Measurements from ENCODE around the gene RRP8.

DNA sequence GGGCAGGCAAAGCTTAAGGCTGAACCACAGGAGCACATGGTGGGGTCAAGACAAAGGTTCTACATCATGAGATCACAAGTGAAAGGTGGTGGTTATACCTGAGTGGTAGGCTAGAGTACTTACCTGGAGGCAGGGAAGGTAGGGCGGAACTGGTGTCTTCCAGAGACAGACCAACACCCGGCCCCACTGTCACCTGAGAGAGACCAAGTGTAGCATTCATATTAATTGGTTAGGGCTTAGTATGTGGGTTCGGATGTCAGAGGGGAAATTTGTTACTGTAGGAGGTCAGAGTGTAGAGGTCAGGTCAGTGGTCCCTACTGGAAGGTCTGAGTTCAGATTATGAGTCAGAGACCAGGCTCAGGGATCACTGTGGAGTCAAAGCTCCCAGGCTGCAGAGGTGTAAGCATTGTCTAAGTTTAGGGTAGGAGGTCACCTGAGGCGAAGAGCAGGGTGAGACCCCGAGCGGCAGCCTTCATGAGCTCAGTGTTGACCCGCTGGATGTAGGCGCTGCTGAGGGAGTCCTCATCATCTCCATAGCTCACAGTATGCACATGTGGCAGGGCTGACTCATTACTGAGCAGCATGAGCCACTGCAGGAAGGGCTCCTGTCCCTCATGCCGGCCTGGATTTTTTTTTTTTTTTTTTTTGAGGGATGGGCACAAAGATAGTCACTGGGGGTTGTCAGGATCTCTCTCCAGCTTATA lies 12.6 kb upstream of the RRP8 start:
- TF ChIP-seq PPARA (CRISPR knock-in tag; IDR thresholded peaks at IDR 0.05; ENCODE audit: borderline replicate concordance) (no peak), CREB5 (CRISPR knock-in tag; IDR thresholded peaks at IDR 0.05; ENCODE audit: low read depth) (no peak), SNAI2 (CRISPR knock-in tag; IDR thresholded peaks at IDR 0.05) (no peak), ESRRG (CRISPR knock-in tag; IDR thresholded peaks at IDR 0.05) (no peak), ARNTL (CRISPR knock-in tag; IDR thresholded peaks at IDR 0.05; ENCODE audit: borderline replicate concordance, low read depth) (no peak), ZNF70 (CRISPR knock-in tag; IDR thresholded peaks at IDR 0.05) (no peak), ZFP30 (CRISPR knock-in tag; IDR thresholded peaks at IDR 0.05) (no peak), POU6F1 (CRISPR knock-in tag; IDR thresholded peaks at IDR 0.05; ENCODE audit: borderline replicate concordance, low read depth) (no peak), TOX (CRISPR knock-in tag; IDR thresholded peaks at IDR 0.05; ENCODE audit: borderline replicate concordance) (no peak), CSRNP3 (CRISPR knock-in tag; IDR thresholded peaks at IDR 0.05) (no peak), ZFP3 (CRISPR knock-in tag; IDR thresholded peaks at IDR 0.05) (no peak), CSDC2 (CRISPR knock-in tag; IDR thresholded peaks at IDR 0.05) (no peak), BACH2 (CRISPR knock-in tag; IDR thresholded peaks at IDR 0.05; ENCODE audit: borderline replicate concordance) (no peak), RARB (CRISPR knock-in tag; IDR thresholded peaks at IDR 0.05) (no peak)
